Astrocyte of the spinal cord (primary cell): Measurements from ENCODE around the gene EXD3.
"Not testable (repeated sequence)": the region's sequence is repeated elsewhere in the genome, so short reads cannot be mapped to it uniquely, and the experiment has no call there.

Experiments used
- DNase-seq: peaks from one replicate; pipeline ENCODE4 v3.0.0; 2011; ENCODE audit warnings: low read depth, low spot score
- H3K4me3 ChIP-seq: 2 replicates; pipeline ENCODE4 v1.5.1; 2011; ENCODE audit warnings: low read depth, mild to moderate bottlenecking, low read length, moderate library complexity
- in situ Hi-C: cut with HindIII; loops from 2 replicates; pipeline ENCODE4 v1.10.0; 2017; ENCODE audit warnings: low sequenced_read_pairs
- TF ChIP-seq, protein P1 (sequence below): IDR thresholded peaks from 2 replicates; pipeline ENCODE4 v1.5.1; 2012; ENCODE audit warnings: low read depth, mild to moderate bottlenecking, low read length, inconsistent platforms

The EXD3 gene

GRCh38 chr9:137453643-137454081 lies 30.7 kb upstream of the EXD3 start:
- TF ChIP-seq, protein P1, sequence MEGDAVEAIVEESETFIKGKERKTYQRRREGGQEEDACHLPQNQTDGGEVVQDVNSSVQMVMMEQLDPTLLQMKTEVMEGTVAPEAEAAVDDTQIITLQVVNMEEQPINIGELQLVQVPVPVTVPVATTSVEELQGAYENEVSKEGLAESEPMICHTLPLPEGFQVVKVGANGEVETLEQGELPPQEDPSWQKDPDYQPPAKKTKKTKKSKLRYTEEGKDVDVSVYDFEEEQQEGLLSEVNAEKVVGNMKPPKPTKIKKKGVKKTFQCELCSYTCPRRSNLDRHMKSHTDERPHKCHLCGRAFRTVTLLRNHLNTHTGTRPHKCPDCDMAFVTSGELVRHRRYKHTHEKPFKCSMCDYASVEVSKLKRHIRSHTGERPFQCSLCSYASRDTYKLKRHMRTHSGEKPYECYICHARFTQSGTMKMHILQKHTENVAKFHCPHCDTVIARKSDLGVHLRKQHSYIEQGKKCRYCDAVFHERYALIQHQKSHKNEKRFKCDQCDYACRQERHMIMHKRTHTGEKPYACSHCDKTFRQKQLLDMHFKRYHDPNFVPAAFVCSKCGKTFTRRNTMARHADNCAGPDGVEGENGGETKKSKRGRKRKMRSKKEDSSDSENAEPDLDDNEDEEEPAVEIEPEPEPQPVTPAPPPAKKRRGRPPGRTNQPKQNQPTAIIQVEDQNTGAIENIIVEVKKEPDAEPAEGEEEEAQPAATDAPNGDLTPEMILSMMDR: no peak
- in situ Hi-C loops: no loop called here
- DNase-seq: peak; percentile 64
- no peak overlapping the region for H3K4me3 ChIP-seq

DNA sequence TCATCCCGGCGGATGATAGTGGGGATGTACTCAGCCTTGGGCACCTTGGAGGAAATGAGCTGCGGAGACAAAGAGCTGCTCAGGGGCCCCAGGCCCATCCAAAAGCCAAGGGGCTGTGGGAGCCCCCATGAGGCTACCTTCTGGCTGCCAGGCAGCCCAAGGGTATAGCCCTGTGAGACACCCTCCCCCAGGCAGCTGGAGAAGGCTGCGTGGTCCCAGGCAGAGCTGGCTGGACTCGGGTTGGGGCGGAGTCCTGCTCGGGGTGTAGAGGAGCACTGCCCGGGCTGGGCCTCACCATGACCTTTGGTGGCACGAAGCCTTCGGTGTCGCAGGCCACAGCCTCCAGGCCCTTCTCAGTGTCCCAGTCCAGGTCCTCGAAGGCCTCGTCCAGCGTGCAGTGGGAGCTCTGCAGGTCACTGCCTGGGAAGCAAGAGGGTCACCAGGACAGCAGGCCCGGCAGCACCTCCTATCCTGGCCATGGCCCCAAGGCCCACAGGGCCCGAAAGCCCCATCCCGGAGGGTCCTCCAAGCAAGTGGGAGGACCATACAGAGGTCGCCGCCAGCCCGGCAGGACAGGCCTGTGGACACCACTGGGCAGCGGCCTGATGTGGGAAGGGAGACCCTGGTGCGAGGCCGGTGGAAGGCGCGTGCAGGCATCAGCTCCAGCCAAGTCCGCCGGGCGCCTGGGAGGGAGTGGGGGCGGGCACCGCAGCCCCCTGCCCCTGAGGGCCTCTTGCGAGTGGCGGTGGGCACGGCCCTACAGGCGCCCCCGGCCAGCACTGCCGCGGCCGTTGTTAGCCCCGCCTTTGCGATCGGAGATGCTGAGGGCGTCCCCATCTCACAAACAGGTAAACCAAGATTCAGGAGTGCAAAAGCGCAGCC lies 30.0 kb upstream of the EXD3 start:
- TF ChIP-seq, protein P1: no peak
- in situ Hi-C loops: no loop called here
- H3K4me3 ChIP-seq: no peak overlapping the region
- DNase-seq: no peak

DNA sequence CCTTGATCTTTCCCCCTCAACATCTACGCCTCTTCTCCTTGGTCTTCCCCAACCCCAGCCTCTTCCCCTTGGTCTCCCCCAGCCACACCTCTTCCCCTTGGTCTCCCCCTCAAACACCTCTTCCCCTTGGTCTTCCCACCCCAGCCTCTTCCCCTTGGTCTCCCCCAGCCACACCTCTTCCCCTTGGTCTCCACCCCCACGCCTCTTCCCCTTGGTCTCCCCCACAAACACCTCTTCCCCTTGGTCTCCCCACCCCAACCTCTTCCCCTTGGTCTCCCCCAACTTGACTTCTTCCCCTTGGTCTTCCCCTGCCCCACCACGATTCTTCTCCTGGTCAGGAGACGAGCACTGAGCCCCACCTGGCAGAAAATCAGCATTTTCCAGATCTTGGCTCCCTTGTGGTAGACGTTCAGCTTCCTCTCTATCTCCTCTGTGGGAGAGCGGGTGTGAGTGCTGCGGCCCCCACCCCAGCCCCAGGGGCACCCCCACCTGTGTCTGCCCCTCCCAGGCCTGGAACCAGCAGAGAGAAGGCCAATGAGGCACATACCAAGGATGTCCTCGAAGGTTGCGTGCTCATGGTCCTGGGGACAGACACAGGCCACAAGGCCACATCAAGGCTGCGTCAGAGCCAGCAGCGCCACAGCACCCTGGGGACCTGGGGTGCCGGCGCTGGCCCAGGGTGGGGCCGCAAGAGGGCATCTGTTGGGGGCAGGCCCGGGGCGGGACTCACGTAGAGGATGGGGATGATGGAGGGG lies 29.2 kb upstream of the EXD3 start:
- H3K4me3 ChIP-seq: no peak overlapping the region
- in situ Hi-C loops: no loop called here
- DNase-seq: no peak
- TF ChIP-seq, protein P1: no peak

DNA sequence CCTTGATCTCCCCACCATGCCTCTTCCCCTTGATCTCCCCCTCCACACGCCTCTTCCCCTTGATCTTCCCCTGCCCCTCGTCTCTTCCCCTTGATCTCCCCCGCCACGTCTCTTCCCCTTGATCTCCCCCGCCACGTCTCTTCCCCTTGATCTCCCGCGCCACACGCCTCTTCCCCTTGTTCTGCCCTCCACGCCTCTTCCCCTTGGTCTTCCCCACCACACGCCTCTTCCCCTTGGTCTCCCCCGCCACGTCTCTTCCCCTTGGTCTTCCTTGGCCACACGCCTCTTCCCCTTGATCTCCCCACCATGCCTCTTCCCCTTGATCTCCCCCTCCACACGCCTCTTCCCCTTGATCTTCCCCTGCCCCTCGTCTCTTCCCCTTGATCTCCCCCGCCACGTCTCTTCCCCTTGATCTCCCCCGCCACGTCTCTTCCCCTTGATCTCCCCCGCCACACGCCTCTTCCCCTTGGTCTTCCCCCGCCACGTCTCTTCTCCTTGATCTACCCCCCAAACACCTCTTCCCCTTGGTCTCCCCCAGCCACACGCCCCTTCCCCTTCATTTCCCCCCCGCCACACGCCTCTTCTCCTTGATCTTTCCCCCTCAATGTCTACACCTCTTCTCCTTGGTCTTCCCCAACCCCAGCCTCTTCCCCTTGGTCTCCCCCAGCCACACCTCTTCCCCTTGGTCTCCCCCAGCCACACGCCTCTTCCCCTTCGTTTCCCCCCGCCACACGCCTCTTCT lies 28.5 kb upstream of the EXD3 start:
- H3K4me3 ChIP-seq, DNase-seq, in situ Hi-C loops: not testable (repeated sequence)

- in situ Hi-C loops, H3K4me3 ChIP-seq, DNase-seq: not testable (repeated sequence)
These were observed 27.7 kb upstream of the EXD3 start for GRCh38 chr9:137450539-137451222.

- TF ChIP-seq, protein P1: no peak
- no peak for DNase-seq
- no peak overlapping the region for H3K4me3 ChIP-seq
- in situ Hi-C loops: no loop called here
These were observed 27.1 kb upstream of the EXD3 start for GRCh38 chr9:137449931-137450538.
